ENCODE measurements around the gene TBX21.

TBX21 gene

DNA sequence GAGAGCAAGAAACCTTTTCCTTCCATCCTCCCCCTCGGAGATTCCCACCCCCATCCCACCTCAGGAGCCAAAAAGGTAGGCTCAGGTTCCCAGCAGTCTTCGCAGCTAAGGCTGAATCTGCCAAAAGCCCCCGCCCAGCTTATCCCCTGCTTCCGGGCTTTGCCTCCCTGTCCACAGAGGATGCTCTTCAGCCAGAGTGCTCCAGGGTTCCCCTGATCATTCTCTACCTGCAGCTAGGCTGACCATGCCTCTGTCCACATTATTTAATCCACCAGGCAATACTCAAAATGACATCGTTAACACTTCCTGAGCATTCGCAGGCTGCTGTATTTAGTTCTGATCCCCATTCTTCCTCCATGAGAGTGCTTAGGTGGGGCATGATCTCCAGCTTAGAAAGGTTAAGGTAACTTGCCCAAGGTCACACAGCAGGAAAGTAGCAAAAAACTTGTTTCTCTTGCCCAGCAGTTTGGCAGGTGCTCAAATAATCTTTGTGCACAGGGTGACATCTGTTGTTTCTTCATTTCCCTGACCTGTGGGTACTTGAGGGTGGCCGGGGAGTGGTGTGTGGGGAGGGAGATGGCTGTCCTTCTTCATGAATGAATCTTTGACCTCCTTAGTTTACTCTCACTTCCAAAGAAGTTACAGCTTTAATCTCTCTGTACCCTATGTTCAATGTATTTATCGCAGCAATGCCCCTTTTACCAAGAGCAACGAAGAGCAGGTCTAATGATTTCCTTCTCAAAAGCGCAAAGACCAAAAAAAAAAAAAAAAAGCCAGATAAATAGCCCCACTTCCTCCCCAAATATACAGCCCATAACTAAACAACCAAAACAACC is 39.9 kb upstream of the TBX21 start:
- Histone ChIP-seq H3K27me3 (ENCODE audit: control insufficient read depth, insufficient read depth, low read length) (no peaks in the 10 kb centered on the region), H3K4me1 (ENCODE audit: control insufficient read depth, insufficient read depth, low read length) (peaks cover 33% of the 10 kb centered on the region), H3K27ac (ENCODE audit: low read depth, low read length) (0 out of 2 replicates have a peak overlapping the region, but pooled peaks have one; percentile 50), H3K36me3 (ENCODE audit: control insufficient read depth, insufficient read depth, low read length) (peaks cover 3% of the 10 kb centered on the region; the same call in 1 of the 2 replicates), H3K9ac (ENCODE audit: low read length) (peak overlapping the region; percentile 46), H3K4me3 (ENCODE audit: low read depth, low read length) (peak overlapping the region; percentile 81), H3K9me3 (ENCODE audit: control insufficient read depth, insufficient read depth, low read depth, low read length) (no peaks in the 10 kb centered on the region)

DNA sequence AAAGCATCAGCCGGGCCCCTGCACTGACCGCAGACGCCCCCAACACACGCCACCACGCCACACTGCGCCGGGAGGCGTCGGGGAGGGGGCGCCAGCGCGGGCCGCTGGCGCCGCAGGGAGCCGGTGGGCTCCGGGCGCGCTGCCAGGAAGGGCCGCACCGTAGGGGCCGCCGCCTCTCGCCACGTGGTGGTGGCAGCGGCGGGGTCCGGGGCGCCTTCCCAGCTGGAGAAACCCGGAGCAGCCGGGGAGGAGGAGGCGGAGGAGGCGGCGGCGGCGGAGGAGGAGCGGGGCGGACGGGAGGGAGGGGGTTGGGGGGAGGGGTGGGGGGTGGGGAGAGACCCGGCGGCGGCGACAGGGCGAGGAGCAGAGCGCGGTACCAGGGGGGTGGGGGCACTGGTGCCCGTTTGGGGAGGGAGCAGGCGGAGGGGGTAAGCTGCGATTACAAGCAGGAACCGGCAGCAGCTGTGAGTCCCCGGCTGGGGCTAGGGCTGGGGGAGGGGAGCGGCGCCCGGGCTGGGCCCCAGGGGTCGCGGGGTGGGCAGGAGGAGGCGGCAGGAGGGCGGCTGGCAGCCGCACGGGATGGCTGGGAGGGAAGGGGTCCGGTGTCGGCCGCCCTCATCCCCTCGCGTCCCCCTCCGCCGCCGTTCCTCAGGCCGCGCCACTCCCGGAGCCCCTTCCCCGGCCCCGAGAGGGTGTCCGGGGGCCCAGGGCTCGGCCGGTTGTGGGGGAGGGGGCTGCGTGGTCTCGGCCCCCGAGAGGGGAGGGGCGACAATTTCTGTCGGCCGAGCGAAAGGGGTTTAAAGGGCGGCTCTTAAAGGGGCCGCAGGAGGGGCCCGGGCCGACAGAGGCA is 39.1 kb upstream of the TBX21 start, which contains the start of gene TBKBP1:
TBKBP1 (plus strand) TSS at position 431 of the 850 bp plus-strand sequence. CDS start 1,952 bp downstream, outside the sequence.
- Histone ChIP-seq H3K27ac (ENCODE audit: low read depth, low read length) (peak within 1 kb of the TSS; percentile 50; the same call in 1 of the 2 replicates), H3K9ac (ENCODE audit: low read length) (peak within 1 kb of the TSS; percentile 76), H3K4me3 (ENCODE audit: low read depth, low read length) (peak within 1 kb of the TSS; percentile 81)

DNA sequence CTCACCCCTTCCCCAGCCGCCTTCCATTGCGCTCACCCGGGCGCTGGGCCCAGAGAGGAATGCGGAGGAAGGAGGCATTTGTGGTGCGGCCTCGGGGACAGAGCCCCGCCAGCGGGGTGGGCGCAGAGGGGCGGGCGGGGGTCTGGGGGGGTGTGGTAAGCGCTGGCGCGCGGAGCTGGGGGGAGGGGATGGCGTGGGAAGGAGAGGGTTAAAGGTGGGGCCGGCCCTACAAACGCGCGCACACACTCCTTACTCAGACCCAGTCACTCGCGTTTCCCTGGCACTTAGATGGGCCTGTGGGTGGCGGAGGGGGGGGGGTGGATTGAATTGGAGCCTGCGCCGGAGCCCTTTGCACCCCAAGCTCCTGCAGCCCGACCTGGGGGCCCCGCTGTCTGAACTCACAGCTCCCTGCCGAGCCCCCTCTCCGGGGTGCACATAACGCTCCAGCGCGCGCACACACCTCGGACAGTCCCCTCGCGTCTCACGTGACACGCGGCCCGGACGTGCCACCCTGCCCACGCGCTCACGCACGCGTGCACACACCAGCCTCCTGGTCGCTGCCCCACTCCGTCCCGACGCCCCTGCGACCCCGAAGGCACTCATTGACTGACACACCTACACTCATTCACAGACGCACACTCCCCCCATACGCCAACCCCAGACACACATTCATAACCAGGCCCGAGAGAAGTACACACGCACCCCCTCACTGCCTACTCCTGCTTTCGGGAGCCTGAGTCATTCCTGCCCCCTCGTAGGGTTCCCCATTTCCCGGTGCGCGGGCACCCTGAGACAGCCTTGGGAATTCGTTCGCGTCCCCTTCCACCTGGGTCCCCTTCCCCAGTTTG is 38.2 kb upstream of the TBX21 start:
- Histone ChIP-seq H3K27me3 (ENCODE audit: control insufficient read depth, insufficient read depth, low read length) (no peaks in the 10 kb centered on the region), H3K36me3 (ENCODE audit: control insufficient read depth, insufficient read depth, low read length) (peaks cover 3% of the 10 kb centered on the region; the same call in 1 of the 2 replicates), H3K4me1 (ENCODE audit: control insufficient read depth, insufficient read depth, low read length) (peaks cover 32% of the 10 kb centered on the region), H3K4me3 (ENCODE audit: low read depth, low read length) (peak overlapping the region; percentile 81), H3K9me3 (ENCODE audit: control insufficient read depth, insufficient read depth, low read depth, low read length) (no peaks in the 10 kb centered on the region), H3K27ac (ENCODE audit: low read depth, low read length) (peak overlapping the region; percentile 46; the same call in 1 of the 2 replicates), H3K9ac (ENCODE audit: low read length) (peak overlapping the region; percentile 76)

More for the DNA sequence above, 39.1 kb upstream of the TBX21 start, which contains the start of gene TBKBP1:
- Histone ChIP-seq H3K27me3 (ENCODE audit: control insufficient read depth, insufficient read depth, low read length) (no peaks in the 10 kb centered on the region), H3K36me3 (ENCODE audit: control insufficient read depth, insufficient read depth, low read length) (peaks cover 3% of the 10 kb centered on the region; the same call in 1 of the 2 replicates), H3K9me3 (ENCODE audit: control insufficient read depth, insufficient read depth, low read depth, low read length) (no peaks in the 10 kb centered on the region), H3K4me1 (ENCODE audit: control insufficient read depth, insufficient read depth, low read length) (peaks cover 32% of the 10 kb centered on the region)

DNA sequence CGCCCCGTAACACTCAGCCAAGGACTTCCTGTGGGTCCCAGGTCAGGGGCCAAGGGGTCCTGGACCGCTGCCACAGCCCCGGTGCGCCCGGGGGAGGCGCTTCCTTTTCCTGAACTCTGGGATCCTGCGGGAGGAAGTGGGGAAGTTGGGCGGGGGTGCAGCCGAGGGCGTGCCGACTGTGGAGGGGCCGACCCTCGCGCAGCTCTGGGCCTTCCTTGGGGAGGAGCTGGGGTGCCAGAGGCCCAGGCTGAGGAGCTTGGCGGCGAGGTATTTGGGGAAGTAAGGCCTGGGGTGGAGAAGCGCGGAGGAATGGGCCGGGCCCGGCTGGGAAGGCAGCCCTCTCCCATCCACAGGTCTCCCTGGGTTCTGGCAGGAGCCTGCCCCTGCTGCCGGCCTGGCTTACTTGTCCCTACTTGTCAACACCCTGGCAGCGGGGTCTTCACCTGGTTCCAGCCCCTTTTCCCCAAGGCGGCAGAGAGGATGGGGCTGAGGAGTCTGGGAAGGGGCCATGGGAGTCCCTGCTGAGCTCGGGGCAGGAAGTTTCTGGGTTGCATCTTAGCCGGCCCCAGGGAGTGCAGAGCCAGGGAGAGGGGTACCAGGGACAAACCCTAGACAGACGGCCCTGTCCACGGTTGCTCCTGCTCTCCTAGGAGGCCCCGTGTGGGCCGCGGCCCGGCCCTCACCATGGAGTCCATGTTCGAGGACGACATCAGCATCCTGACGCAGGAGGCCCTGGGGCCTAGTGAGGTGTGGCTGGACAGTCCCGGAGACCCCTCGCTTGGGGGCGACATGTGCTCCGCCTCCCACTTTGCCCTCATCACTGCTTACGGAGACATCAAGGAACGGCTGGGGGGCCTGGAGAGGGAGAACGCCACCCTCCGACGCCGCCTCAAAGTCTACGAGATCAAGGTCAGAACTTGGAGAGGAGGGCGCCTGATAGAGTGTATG is 37.3 kb upstream of the TBX21 start:
- Histone ChIP-seq H3K27me3 (ENCODE audit: control insufficient read depth, insufficient read depth, low read length) (no peaks in the 10 kb centered on the region), H3K4me3 (ENCODE audit: low read depth, low read length) (peak overlapping the region; percentile 81), H3K36me3 (ENCODE audit: control insufficient read depth, insufficient read depth, low read length) (peaks cover 3% of the 10 kb centered on the region; the same call in 1 of the 2 replicates), H3K27ac (ENCODE audit: low read depth, low read length) (no peak overlapping the region), H3K4me1 (ENCODE audit: control insufficient read depth, insufficient read depth, low read length) (peaks cover 26% of the 10 kb centered on the region), H3K9ac (ENCODE audit: low read length) (peak overlapping the region; percentile 76), H3K9me3 (ENCODE audit: control insufficient read depth, insufficient read depth, low read depth, low read length) (no peaks in the 10 kb centered on the region)

DNA sequence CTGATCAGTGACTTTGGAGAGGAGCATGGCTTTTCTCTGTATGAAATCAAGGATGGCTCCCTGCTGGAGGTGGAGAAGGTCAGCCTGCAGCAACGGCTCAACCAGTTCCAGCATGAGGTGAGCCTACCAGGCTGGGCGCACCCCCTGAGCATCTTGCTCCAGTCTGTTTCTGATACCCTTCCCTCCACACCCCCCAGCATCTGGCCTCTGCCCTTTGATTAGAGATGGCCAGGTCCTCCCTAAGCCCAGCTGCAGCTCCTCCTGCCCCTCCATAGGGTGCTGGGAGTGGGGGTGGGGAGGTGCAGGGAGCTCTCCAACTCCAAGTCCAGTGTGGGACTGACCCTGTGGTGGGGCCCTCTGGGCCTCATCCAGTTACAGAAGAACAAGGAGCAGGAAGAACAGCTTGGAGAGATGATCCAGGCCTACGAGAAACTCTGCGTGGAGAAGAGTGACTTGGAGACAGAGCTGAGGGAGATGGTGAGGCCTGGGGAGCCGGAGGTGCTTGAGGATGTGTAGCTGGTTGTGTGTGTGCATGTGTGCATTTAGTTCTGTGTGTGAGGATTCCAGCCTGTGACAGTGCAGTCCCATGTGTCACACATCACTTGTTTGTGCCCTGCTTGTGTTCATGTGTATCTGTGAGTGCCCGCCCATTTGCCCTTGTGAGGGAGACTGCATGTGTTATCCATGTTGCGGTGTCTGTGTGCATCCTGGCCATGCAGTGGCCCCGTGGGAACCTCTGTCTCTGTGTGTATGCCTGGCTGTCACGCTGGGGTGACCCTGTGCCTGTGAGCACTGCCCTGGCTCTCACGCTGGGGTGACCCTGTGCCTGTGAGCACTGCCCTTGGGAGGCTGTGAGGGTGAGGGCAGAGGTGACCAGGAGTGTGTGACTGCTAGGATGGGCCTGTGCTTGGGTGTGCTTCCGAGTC is 36.1 kb upstream of the TBX21 start:
- Histone ChIP-seq H3K27me3 (ENCODE audit: control insufficient read depth, insufficient read depth, low read length) (no peaks in the 10 kb centered on the region), H3K4me3 (ENCODE audit: low read depth, low read length) (no peak overlapping the region), H3K9me3 (ENCODE audit: control insufficient read depth, insufficient read depth, low read depth, low read length) (no peaks in the 10 kb centered on the region), H3K36me3 (ENCODE audit: control insufficient read depth, insufficient read depth, low read length) (peaks cover 3% of the 10 kb centered on the region; the same call in 1 of the 2 replicates), H3K27ac (ENCODE audit: low read depth, low read length) (no peak overlapping the region), H3K9ac (ENCODE audit: low read length) (no peak overlapping the region), H3K4me1 (ENCODE audit: control insufficient read depth, insufficient read depth, low read length) (peaks cover 28% of the 10 kb centered on the region)

- Histone ChIP-seq H3K9me3 (ENCODE audit: control insufficient read depth, insufficient read depth, low read depth, low read length) (no peaks in the 10 kb centered on the region), H3K9ac (ENCODE audit: low read length) (no peak overlapping the region)
Measured at GRCh38 chr17:47697906-47698711, 34.9 kb upstream of the TBX21 start.

DNA sequence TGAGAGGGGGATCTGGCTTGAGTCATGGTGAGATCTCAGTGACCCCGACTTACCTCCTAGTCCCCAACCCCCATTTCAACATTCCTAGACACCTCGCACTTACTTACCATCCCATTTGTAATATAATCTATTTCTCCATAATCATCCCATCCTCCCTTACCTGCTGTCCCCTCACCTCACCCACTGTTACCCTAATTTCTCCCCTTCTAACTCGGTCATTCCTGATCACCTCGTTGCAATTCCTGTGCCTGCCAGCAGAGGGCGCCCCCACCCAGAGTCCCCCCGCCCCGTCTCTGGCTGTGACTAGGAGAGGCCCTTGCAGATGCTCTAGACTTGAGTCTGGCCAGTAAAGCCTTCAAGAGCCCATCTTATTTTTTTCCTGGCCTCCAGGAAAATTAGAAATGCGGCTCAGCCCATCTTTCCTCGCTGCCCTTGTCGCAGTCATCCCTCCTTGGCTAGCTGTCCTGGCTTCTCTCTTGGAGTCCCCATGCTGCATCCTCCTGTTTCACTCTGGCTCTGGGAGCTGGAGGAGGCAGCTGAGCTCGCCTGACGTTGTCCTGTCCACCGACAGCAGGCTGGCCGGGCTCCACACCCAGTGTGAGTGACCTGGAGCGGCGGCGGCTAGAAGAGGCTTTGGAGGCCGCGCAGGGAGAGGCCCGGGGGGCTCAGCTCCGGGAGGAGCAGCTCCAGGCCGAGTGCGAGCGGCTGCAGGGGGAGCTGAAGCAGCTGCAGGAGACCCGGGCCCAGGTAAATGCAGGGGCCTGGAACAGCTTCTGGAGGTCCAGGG is 34.1 kb upstream of the TBX21 start:
- Histone ChIP-seq H3K4me1 (ENCODE audit: control insufficient read depth, insufficient read depth, low read length) (peaks cover 15% of the 10 kb centered on the region), H3K9me3 (ENCODE audit: control insufficient read depth, insufficient read depth, low read depth, low read length) (no peaks in the 10 kb centered on the region), H3K27ac (ENCODE audit: low read depth, low read length) (no peak overlapping the region), H3K9ac (ENCODE audit: low read length) (no peak overlapping the region), H3K27me3 (ENCODE audit: control insufficient read depth, insufficient read depth, low read length) (no peaks in the 10 kb centered on the region), H3K36me3 (ENCODE audit: control insufficient read depth, insufficient read depth, low read length) (peaks cover 3% of the 10 kb centered on the region; the same call in 1 of the 2 replicates), H3K4me3 (ENCODE audit: low read depth, low read length) (no peak overlapping the region)

More at GRCh38 chr17:47697906-47698711, 34.9 kb upstream of the TBX21 start:
- no peaks in the 10 kb centered on the region for H3K27me3 ChIP-seq (ENCODE audit: control insufficient read depth, insufficient read depth, low read length)
- peaks cover 3% of the 10 kb centered on the region; the same call in 1 of the 2 replicates for H3K36me3 ChIP-seq (ENCODE audit: control insufficient read depth, insufficient read depth, low read length)
- no peak overlapping the region for H3K4me3 ChIP-seq (ENCODE audit: low read depth, low read length)
- peaks cover 19% of the 10 kb centered on the region for H3K4me1 ChIP-seq (ENCODE audit: control insufficient read depth, insufficient read depth, low read length)
- H3K27ac ChIP-seq (ENCODE audit: low read depth, low read length) = no peak overlapping the region

DNA sequence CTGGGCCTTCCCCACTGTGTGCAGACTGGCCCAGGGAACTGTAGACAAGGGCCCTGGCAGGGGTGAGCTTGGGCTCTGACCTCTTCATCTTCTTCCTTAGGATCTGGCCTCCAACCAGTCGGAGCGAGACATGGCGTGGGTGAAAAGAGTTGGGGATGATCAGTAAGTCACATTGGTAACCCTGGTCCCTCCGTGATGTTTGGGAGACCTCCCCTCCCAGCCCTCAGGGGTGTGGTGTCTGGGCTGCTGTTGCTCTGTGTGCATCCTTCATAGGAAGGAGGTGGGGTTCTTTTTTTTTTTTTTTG is 33.5 kb upstream of the TBX21 start:
- no peaks in the 10 kb centered on the region for H3K27me3 ChIP-seq (ENCODE audit: control insufficient read depth, insufficient read depth, low read length)
- peaks cover 15% of the 10 kb centered on the region for H3K4me1 ChIP-seq (ENCODE audit: control insufficient read depth, insufficient read depth, low read length)
- no peak overlapping the region for H3K27ac ChIP-seq (ENCODE audit: low read depth, low read length)
- no peak overlapping the region for H3K9ac ChIP-seq (ENCODE audit: low read length)
- H3K9me3 ChIP-seq (ENCODE audit: control insufficient read depth, insufficient read depth, low read depth, low read length) = no peaks in the 10 kb centered on the region
- no peak overlapping the region for H3K4me3 ChIP-seq (ENCODE audit: low read depth, low read length)
- H3K36me3 ChIP-seq (ENCODE audit: control insufficient read depth, insufficient read depth, low read length) = peaks cover 3% of the 10 kb centered on the region; the same call in 1 of the 2 replicates
